HCT116 (cell line): ENCODE measurements around the gene VAMP3. TPM values are rescaled to one million over a fixed set of nuclear protein-coding genes. Genes with fewer than 3 reads are reported as not detected.

Experiments
- ATAC-seq: fragments of 200-7000 bp; cut with Tn5 transposase; 2 replicates; pipeline ENCODE4 v1.9.1; 2020; ENCODE audit warnings: mild to moderate bottlenecking, moderate library complexity
- BruUV-seq: library from RNA; stranded (reverse); fragments of 400-500 nt; replicated peaks from 2 replicates; lab custom pipeline; 2021; lab: Mats Ljungman, UMichigan
- CTCF ChIA-PET: fragments of 300-600 bp; sonication (Branson Sonifier 250); formaldehyde crosslinking; loops from one replicate; lab custom pipeline; 2021; ENCODE audit warnings: antibody characterized with exemption; lab: Charles Lee
- POLR2A ChIA-PET: fragments of 300-600, 350-600 bp; sonication (Branson Sonifier 250); formaldehyde crosslinking; loops from one replicate; lab custom pipeline; 2021; ENCODE audit warnings: antibody characterized with exemption; lab: Charles Lee
- RAD21 ChIA-PET, 2 experiments: fragments of 300-600 bp; sonication (Branson Sonifier 250); formaldehyde crosslinking; loops; one replicate each; lab custom pipeline; 2023; ENCODE audit warnings: low total read pairs in 2 of 2; ENCODE audit not compliant: uncharacterized antibody in 2 of 2, unreplicated experiment in 2 of 2, low non-redundant PET in 1 of 2; lab: Charles Lee
- DNase-seq: peaks from one replicate; pipeline ENCODE4 v3.0.0-alpha.2; 2010; ENCODE audit warnings: low read depth, low spot score
- H2AFZ ChIP-seq: fragments of 200-600 bp; shearing (Covaris generic), sonication (generic); 2 replicates; pipeline ENCODE4 v1.6.1; 2017; ENCODE audit warnings: low read depth, mixed run types, mixed read lengths, antibody characterized with exemption, low read length; ENCODE audit not compliant: poor library complexity, severe bottlenecking
- H3K27ac ChIP-seq: 2 replicates; pipeline ENCODE4 v1.5.1; 2012; ENCODE audit warnings: low read depth, low read length
- H3K27me3 ChIP-seq: fragments of 200-600 bp; sonication (generic); 2 replicates; pipeline ENCODE4 v1.6.1; 2016; ENCODE audit warnings: mixed run types, low read length, mixed read lengths; ENCODE audit not compliant: insufficient read depth
- H3K36me3 ChIP-seq, 2 experiments: fragments of 200-500 bp in 1 of 2; fragments of 200-600 bp in 1 of 2; sonication (Bioruptor generic) in 1 of 2; sonication (generic) in 1 of 2; 2 replicates each; pipeline versions ENCODE4 v1.5.1 to v1.6.1; 2014 to 2016; ENCODE audit warnings: low read length in 2 of 2, inconsistent platforms in 1 of 2, mixed read lengths in 1 of 2, mixed run types in 1 of 2; ENCODE audit not compliant: insufficient read depth in 2 of 2, control insufficient read depth in 1 of 2
- H3K4me1 ChIP-seq, 2 experiments: fragments of 200-600 bp in 1 of 2; sonication (generic) in 1 of 2; 2 replicates each; pipeline versions ENCODE4 v1.5.1 to v1.6.1; 2012 to 2017; ENCODE audit warnings: low read length in 2 of 2, inconsistent platforms in 1 of 2, mild to moderate bottlenecking in 1 of 2, mixed read lengths in 1 of 2, mixed run types in 1 of 2, moderate library complexity in 1 of 2; ENCODE audit not compliant: insufficient read depth in 2 of 2, control insufficient read depth in 1 of 2
- H3K4me2 ChIP-seq: fragments of 200-600 bp; sonication (generic); 2 replicates; pipeline ENCODE4 v1.6.1; 2017; ENCODE audit warnings: mixed run types, low read length, mixed read lengths
- H3K4me3 ChIP-seq, 2 experiments: fragments of 200-600 bp in 1 of 2; sonication (generic) in 1 of 2; replicated peaks in 1 of 2; 2 replicates each; pipeline ENCODE4 v1.5.1; 2011 to 2016; ENCODE audit warnings: low read length in 2 of 2, control low read depth in 1 of 2, low read depth in 1 of 2, mild to moderate bottlenecking in 1 of 2, mixed read lengths in 1 of 2, mixed run types in 1 of 2
- H3K79me2 ChIP-seq: fragments of 200-600 bp; sonication (generic); 2 replicates; pipeline ENCODE4 v1.6.1; 2017; ENCODE audit warnings: mild to moderate bottlenecking, mixed run types, low read length, moderate library complexity, mixed read lengths; ENCODE audit not compliant: insufficient read depth
- H3K9ac ChIP-seq: fragments of 200-600 bp; sonication (generic); 2 replicates; pipeline ENCODE4 v1.6.1; 2016; ENCODE audit warnings: low read length, mixed read lengths
- H3K9me2 ChIP-seq: fragments of 200-600 bp; sonication (generic), shearing (Covaris generic); 2 replicates; pipeline ENCODE4 v1.6.1; 2017; ENCODE audit warnings: mixed run types, mild to moderate bottlenecking, moderate library complexity; ENCODE audit not compliant: insufficient read depth
- H3K9me3 ChIP-seq, 2 experiments: fragments of 200-500 bp in 1 of 2; fragments of 200-600 bp in 1 of 2; sonication (Bioruptor generic) in 1 of 2; sonication (generic) in 1 of 2; 2 replicates each; pipeline ENCODE4 v1.6.1; 2014 to 2017; ENCODE audit warnings: low read length in 2 of 2, mixed read lengths in 2 of 2, inconsistent platforms in 1 of 2, low read depth in 1 of 2, mild to moderate bottlenecking in 1 of 2, mixed run types in 1 of 2, moderate library complexity in 1 of 2; ENCODE audit not compliant: control insufficient read depth in 1 of 2, insufficient read depth in 1 of 2
- H4K20me1 ChIP-seq: fragments of 200-600 bp; sonication (generic), shearing (Covaris generic); 2 replicates; pipeline ENCODE4 v1.6.1; 2017; ENCODE audit warnings: mixed run types, mild to moderate bottlenecking, moderate library complexity; ENCODE audit not compliant: insufficient read depth
- CEBPB ChIP-seq: IDR thresholded peaks from 2 replicates; pipeline ENCODE4 v1.6.1; 2012; ENCODE audit warnings: low read depth
- ELF1 ChIP-seq: IDR thresholded peaks from 2 replicates; pipeline ENCODE4 v1.6.1; 2012; ENCODE audit warnings: low read depth, borderline replicate concordance
- EZH2phosphoT487 ChIP-seq: fragments of 200-600 bp; IDR thresholded peaks from 2 replicates; pipeline ENCODE4 v1.6.1; 2018; ENCODE audit warnings: antibody characterized with exemption, borderline replicate concordance
- JUND ChIP-seq: IDR thresholded peaks from 2 replicates; pipeline ENCODE4 v1.6.1; 2012
- POLR2A ChIP-seq: IDR thresholded peaks from 2 replicates; pipeline ENCODE4 v1.7.0; 2011; ENCODE audit warnings: borderline replicate concordance; ENCODE audit not compliant: insufficient read depth, insufficient read length; ENCODE audit errors: extremely low read depth
- POLR2AphosphoS5 ChIP-seq: IDR thresholded peaks from 2 replicates; pipeline ENCODE4 v1.6.1; 2011; ENCODE audit warnings: mild to moderate bottlenecking, low read depth, low read length, moderate library complexity
- SIN3A ChIP-seq: IDR thresholded peaks from 2 replicates; pipeline ENCODE4 v1.6.1; 2012; ENCODE audit warnings: low read depth
- SP1 ChIP-seq: IDR thresholded peaks from 2 replicates; pipeline ENCODE4 v1.6.1; 2012; ENCODE audit warnings: low read depth
- SRF ChIP-seq: IDR thresholded peaks from 2 replicates; pipeline ENCODE4 v1.6.1; 2012; ENCODE audit warnings: low read depth
- YY1 ChIP-seq: IDR thresholded peaks from 2 replicates; pipeline ENCODE4 v1.6.1; 2011; ENCODE audit warnings: low read length, low read depth, moderate library complexity, mild to moderate bottlenecking; ENCODE audit not compliant: insufficient replicate concordance; ENCODE audit errors: extremely low read depth
- ZFX ChIP-seq: fragments of 450-650 bp; IDR thresholded peaks from 2 replicates; pipeline ENCODE4 v1.6.1; 2017
- intact Hi-C: fragments of 100-400 bp; cut with micrococcal nuclease; formaldehyde crosslinking; loops from 2 replicates; pipeline ENCODE4 v1.10.0; 2022
- total RNA-seq: library from RNA; stranded (reverse); gene quantifications from one replicate; pipeline ENCODE4 v1.2.1, GENCODE V29; 2021; ENCODE audit not compliant: unreplicated experiment
- TF ChIP-seq, protein P1 (sequence below): IDR thresholded peaks from 2 replicates; pipeline ENCODE4 v1.6.1; 2012
- TF ChIP-seq, protein P2 (sequence below), 3 experiments: fragments of 200-600 bp in 1 of 3; sonication (generic) in 1 of 3; IDR thresholded peaks in 2 of 3; conservative IDR thresholded peaks in 1 of 3; 2 replicates each; pipeline ENCODE4 v1.5.1; 2012 to 2017; ENCODE audit warnings: low read depth in 2 of 3, low read length in 2 of 3, antibody characterized with exemption in 1 of 3, borderline replicate concordance in 1 of 3, control low read depth in 1 of 3, mild to moderate bottlenecking in 1 of 3, mixed read lengths in 1 of 3, mixed run types in 1 of 3, moderate library complexity in 1 of 3; ENCODE audit not compliant: insufficient read depth in 1 of 3
- TF ChIP-seq, protein P3 (sequence below): IDR thresholded peaks from 2 replicates; pipeline ENCODE4 v1.6.1; 2012; ENCODE audit warnings: low read depth

VAMP3 gene
- total RNA-seq, 1 experiment from 2014 or later, result 79.3 TPM

DNA sequence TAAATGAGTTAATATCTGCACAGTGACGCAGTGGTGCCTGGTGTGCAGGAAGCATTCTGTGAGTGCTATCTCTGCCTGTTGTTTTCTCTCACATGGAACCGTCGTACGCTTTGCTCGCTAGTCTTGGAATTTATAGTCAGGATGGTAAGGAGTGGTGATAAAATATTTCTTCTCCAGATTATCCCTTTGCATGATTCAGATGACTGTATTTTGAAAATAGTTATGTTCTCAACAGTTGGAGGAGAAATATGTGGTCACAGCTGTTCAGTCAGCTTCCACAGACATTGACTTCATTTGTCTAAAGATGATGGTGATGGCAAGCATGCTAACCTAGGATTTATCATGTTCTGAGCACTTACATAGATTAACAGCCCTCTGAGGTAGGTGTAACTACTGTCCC is 41.3 kb upstream of the VAMP3 start:
- CTCF ChIA-PET, result no interaction called here
- no peaks in the 10 kb centered on the region; a peak in 1 of 4 replicates for H3K36me3 ChIP-seq
- no peaks in the 10 kb centered on the region for H4K20me1 ChIP-seq
- TF ChIP-seq, protein P1, sequence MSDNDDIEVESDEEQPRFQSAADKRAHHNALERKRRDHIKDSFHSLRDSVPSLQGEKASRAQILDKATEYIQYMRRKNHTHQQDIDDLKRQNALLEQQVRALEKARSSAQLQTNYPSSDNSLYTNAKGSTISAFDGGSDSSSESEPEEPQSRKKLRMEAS, result no peak
- TF ChIP-seq SP1 (no peak), EZH2phosphoT487 (no peak), POLR2A (no peak), JUND (no peak), CEBPB (no peak), ELF1 (no peak), YY1 (no peak), ZFX (no peak), SRF (no peak), POLR2AphosphoS5 (no peak), SIN3A (no peak)
- TF ChIP-seq, protein P2, sequence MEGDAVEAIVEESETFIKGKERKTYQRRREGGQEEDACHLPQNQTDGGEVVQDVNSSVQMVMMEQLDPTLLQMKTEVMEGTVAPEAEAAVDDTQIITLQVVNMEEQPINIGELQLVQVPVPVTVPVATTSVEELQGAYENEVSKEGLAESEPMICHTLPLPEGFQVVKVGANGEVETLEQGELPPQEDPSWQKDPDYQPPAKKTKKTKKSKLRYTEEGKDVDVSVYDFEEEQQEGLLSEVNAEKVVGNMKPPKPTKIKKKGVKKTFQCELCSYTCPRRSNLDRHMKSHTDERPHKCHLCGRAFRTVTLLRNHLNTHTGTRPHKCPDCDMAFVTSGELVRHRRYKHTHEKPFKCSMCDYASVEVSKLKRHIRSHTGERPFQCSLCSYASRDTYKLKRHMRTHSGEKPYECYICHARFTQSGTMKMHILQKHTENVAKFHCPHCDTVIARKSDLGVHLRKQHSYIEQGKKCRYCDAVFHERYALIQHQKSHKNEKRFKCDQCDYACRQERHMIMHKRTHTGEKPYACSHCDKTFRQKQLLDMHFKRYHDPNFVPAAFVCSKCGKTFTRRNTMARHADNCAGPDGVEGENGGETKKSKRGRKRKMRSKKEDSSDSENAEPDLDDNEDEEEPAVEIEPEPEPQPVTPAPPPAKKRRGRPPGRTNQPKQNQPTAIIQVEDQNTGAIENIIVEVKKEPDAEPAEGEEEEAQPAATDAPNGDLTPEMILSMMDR (IDR thresholded peaks at IDR 0.05 in 2 of 3, conservative IDR thresholded peaks at IDR 0.05 in 1 of 3; ENCODE audit: borderline replicate concordance in 1 of 3, insufficient read depth in 1 of 3, low read depth in 2 of 3, low read length in 2 of 3), result no peak
- TF ChIP-seq, protein P3, sequence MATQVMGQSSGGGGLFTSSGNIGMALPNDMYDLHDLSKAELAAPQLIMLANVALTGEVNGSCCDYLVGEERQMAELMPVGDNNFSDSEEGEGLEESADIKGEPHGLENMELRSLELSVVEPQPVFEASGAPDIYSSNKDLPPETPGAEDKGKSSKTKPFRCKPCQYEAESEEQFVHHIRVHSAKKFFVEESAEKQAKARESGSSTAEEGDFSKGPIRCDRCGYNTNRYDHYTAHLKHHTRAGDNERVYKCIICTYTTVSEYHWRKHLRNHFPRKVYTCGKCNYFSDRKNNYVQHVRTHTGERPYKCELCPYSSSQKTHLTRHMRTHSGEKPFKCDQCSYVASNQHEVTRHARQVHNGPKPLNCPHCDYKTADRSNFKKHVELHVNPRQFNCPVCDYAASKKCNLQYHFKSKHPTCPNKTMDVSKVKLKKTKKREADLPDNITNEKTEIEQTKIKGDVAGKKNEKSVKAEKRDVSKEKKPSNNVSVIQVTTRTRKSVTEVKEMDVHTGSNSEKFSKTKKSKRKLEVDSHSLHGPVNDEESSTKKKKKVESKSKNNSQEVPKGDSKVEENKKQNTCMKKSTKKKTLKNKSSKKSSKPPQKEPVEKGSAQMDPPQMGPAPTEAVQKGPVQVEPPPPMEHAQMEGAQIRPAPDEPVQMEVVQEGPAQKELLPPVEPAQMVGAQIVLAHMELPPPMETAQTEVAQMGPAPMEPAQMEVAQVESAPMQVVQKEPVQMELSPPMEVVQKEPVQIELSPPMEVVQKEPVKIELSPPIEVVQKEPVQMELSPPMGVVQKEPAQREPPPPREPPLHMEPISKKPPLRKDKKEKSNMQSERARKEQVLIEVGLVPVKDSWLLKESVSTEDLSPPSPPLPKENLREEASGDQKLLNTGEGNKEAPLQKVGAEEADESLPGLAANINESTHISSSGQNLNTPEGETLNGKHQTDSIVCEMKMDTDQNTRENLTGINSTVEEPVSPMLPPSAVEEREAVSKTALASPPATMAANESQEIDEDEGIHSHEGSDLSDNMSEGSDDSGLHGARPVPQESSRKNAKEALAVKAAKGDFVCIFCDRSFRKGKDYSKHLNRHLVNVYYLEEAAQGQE, result no peak
- H3K9ac ChIP-seq, result no peak overlapping the region
- ATAC-seq, result no peak
- H3K9me3 ChIP-seq, result no peaks in the 10 kb centered on the region
- POLR2A ChIA-PET, result no interaction called here
- DNase-seq, result no peak
- no peak overlapping the region for H3K27ac ChIP-seq
- intact Hi-C loops, result no loop called here
- BruUV-seq, result no TSS peak
- H3K9me2 ChIP-seq, result no peaks in the 10 kb centered on the region
- no peak overlapping the region for H3K4me2 ChIP-seq
- RAD21 ChIA-PET, result no interaction called here
- H3K4me1 ChIP-seq, result no peaks in the 10 kb centered on the region
- no peaks in the 10 kb centered on the region for H3K27me3 ChIP-seq
- H2AFZ ChIP-seq, result no peak overlapping the region
- H3K4me3 ChIP-seq, result no peak overlapping the region
- H3K79me2 ChIP-seq, result no peaks in the 10 kb centered on the region
